RWPE2 (cell line): ENCODE measurements around the gene KRT85.

ENCODE experiments used
- ATAC-seq: fragments of 200-7000 bp; cut with Tn5 transposase; 3 replicates; pipeline ENCODE4 v1.9.1; 2021; ENCODE audit warnings: low read depth
- DNase-seq: peaks from one replicate; pipeline ENCODE4 v3.0.0-alpha.2; 2020; ENCODE audit warnings: low spot score
- H3K27ac ChIP-seq: fragments of 450-650 bp; 2 replicates; pipeline ENCODE4 v1.5.1; 2017; ENCODE audit warnings: mild to moderate bottlenecking; ENCODE audit not compliant: poor library complexity, severe bottlenecking
- H3K27me3 ChIP-seq: fragments of 250-450 bp; sonication (Bioruptor Pico); 2 replicates; pipeline ENCODE4 v1.5.1; 2021; ENCODE audit warnings: mild to moderate bottlenecking, moderate library complexity; ENCODE audit not compliant: insufficient read depth, poor library complexity, severe bottlenecking
- H3K36me3 ChIP-seq: fragments of 250-450 bp; sonication (Bioruptor Pico); 2 replicates; pipeline ENCODE4 v1.5.1; 2020; ENCODE audit warnings: low read depth, mild to moderate bottlenecking, moderate library complexity
- H3K4me1 ChIP-seq: fragments of 250-450 bp; sonication (Bioruptor Pico); 2 replicates; pipeline ENCODE4 v1.5.1; 2021; ENCODE audit warnings: mild to moderate bottlenecking, moderate library complexity; ENCODE audit not compliant: insufficient read depth, poor library complexity, severe bottlenecking
- H3K4me3 ChIP-seq: fragments of 250-450 bp; sonication (Bioruptor Pico); 2 replicates; pipeline ENCODE4 v1.5.1; 2021; ENCODE audit warnings: mild to moderate bottlenecking, moderate library complexity; ENCODE audit not compliant: severe bottlenecking
- H3K9me3 ChIP-seq: fragments of 250-450 bp; sonication (Bioruptor Pico); 2 replicates; pipeline ENCODE4 v1.5.1; 2021; ENCODE audit warnings: mild to moderate bottlenecking, moderate library complexity; ENCODE audit not compliant: severe bottlenecking
- TF ChIP-seq, protein P1 (sequence below): fragments of 450-650 bp; IDR thresholded peaks from one replicate; pipeline ENCODE4 v1.5.1; 2017; ENCODE audit warnings: mild to moderate bottlenecking, moderate library complexity; ENCODE audit not compliant: poor library complexity, severe bottlenecking

Gene KRT85

GRCh38 chr12:52390739-52391617, 23.7 kb upstream of the KRT85 start:
- H3K27me3 ChIP-seq, result no peaks in the 10 kb centered on the region

DNA sequence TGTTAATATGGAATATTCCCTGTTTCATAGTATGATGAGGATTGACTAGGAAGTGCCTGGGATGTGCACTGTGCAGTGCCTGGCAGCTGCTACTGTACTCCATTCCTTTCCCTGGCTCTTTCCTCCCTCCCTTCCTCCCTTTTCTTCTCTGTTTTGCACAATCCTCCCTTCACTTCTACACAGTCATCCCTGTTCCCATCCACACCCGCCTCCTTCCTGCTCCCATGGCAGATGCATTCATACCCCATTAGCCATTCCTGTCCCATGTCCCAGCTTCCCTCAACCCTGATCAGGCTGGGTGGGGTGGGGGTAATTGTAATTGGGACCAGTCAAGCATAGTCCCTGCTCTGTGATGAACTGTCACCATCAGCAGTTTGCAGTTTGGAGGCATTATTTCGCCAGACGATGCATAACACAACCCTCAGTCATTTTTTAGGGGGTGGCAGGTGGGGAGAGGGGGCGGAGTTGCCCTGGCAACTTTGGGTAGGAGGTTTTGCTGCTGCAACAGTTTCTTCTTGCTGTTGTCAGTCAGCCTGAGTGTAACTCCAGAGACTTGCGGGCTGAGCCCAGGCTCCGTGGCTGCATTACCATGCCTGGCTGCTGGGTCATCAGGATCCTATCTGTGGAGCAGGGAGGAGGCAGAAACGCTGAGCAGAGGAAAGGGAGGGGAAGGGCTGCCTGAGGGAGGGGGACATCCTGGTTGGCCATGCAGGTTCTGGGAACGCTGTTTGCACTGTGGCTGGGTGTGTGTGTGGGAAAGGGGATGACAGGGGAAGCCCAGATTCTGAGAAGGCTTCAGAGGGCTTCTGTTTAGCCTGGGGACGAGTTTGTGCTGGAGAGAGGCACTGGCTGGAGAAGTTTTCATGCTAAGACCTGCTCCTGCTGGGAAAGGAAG, 22.3 kb upstream of the KRT85 start:
- peak; percentile 40; the same call in 1 of the 3 replicates for ATAC-seq
- DNase-seq, result no peak
- H3K27me3 ChIP-seq, result no peaks in the 10 kb centered on the region
- TF ChIP-seq, protein P1, sequence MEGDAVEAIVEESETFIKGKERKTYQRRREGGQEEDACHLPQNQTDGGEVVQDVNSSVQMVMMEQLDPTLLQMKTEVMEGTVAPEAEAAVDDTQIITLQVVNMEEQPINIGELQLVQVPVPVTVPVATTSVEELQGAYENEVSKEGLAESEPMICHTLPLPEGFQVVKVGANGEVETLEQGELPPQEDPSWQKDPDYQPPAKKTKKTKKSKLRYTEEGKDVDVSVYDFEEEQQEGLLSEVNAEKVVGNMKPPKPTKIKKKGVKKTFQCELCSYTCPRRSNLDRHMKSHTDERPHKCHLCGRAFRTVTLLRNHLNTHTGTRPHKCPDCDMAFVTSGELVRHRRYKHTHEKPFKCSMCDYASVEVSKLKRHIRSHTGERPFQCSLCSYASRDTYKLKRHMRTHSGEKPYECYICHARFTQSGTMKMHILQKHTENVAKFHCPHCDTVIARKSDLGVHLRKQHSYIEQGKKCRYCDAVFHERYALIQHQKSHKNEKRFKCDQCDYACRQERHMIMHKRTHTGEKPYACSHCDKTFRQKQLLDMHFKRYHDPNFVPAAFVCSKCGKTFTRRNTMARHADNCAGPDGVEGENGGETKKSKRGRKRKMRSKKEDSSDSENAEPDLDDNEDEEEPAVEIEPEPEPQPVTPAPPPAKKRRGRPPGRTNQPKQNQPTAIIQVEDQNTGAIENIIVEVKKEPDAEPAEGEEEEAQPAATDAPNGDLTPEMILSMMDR, result no peak
- H3K9me3 ChIP-seq, result no peaks in the 10 kb centered on the region
- no peak overlapping the region for H3K27ac ChIP-seq
- no peak overlapping the region for H3K4me3 ChIP-seq
- H3K36me3 ChIP-seq, result no peaks in the 10 kb centered on the region
- H3K4me1 ChIP-seq, result peaks cover 23% of the 10 kb centered on the region

More at GRCh38 chr12:52390739-52391617, 23.7 kb upstream of the KRT85 start:
- DNase-seq (no peak), ATAC-seq (no peak)
- Histone ChIP-seq H3K9me3 (no peaks in the 10 kb centered on the region), H3K4me1 (peaks cover 23% of the 10 kb centered on the region), H3K36me3 (no peaks in the 10 kb centered on the region), H3K4me3 (no peak overlapping the region), H3K27ac (no peak overlapping the region)
- TF ChIP-seq, protein P1, result peak; percentile 54

DNA sequence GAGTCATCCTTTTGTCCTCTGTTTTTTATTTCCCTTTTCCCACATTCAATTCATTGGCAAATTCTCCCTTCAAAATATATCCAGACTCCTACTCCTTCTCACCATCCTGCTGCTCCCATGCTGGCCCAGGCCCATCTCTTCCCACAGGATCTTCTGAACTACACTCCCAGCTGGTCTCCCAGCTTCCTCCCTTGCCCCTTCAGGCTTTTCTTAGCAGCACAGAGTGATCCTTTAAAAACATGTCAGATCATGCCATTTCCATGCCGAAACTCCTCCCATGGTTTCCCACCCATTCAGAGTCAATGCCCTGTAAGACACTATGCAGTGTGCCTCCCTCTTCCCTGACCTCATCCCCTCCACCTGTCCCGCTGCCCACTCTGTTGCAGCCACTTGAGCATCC, 20.6 kb upstream of the KRT85 start:
- DNase-seq (peak; percentile 15), ATAC-seq (0 out of 3 replicates have a peak, but pooled peaks have one; percentile 5)
- TF ChIP-seq, protein P1, result no peak
- no peak overlapping the region for H3K27ac ChIP-seq
- H3K4me1 ChIP-seq, result peaks cover 23% of the 10 kb centered on the region
- H3K4me3 ChIP-seq, result no peak overlapping the region
- H3K27me3 ChIP-seq, result no peaks in the 10 kb centered on the region
- H3K36me3 ChIP-seq, result no peaks in the 10 kb centered on the region
- H3K9me3 ChIP-seq, result no peaks in the 10 kb centered on the region

DNA sequence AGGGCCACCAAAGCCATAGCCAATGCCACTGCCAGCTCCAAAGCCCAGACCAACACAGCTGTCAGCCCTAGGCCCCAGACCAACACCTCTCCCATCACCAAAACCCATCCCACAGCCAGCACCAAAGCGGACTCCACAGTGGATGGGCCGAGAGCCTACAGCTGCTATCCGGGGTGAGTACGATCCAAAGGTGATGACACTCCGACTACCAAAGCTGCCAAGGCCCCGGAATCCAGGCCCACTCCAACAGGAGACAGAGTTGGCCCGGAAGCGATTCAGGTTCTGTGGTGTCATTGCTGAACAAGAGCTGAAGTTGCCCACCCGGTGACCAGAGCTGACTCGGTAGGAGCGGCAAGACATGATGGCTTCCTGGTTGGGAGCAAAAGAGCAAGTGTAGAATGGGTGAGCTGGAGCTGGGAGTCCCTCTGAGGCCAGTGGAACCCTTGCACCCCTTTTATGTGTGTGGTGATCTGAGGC, 18.0 kb upstream of the KRT85 start, which contains the start of gene KRT84:
TSS of gene KRT84 (minus strand) at position 427 of the 477 bp plus-strand sequence. CDS start at position 360, 67 bp downstream.
- no peak within 1 kb of the TSS for H3K27ac ChIP-seq
- H3K4me3 ChIP-seq, result no peak within 1 kb of the TSS
- peaks cover 7% of the 10 kb centered on the region for H3K4me1 ChIP-seq
- H3K9me3 ChIP-seq, result no peaks in the 10 kb centered on the region
- TF ChIP-seq, protein P1, result no peak
- no peak for ATAC-seq
- H3K36me3 ChIP-seq, result no peaks in the 10 kb centered on the region
- no peak for DNase-seq
- H3K27me3 ChIP-seq, result no peaks in the 10 kb centered on the region
